Coronary artery (tissue), 2 donors: ENCODE data around the gene MALRD1.
A peak's percentile ranks its signal among the peaks of the same experiment; 100 is the strongest.

Experiments
- DNase-seq: peaks from one replicate; pipeline ENCODE4 v3.0.0-alpha.2; 2017; ENCODE audit warnings: low spot score
- H3K27ac ChIP-seq, 2 donors: fragments of 200-600 bp; sonication (generic); one replicate each; pipeline ENCODE4 v1.5.1; 2016 to 2019
- H3K4me3 ChIP-seq: fragments of 200-600 bp; sonication (generic); 2 replicates; pipeline ENCODE4 v1.5.1; 2016; ENCODE audit warnings: mild to moderate bottlenecking, moderate library complexity
- TF ChIP-seq, protein P1 (sequence below): fragments of 200-600 bp; sonication (generic); IDR thresholded peaks from one replicate; pipeline ENCODE4 v1.5.1; 2019; ENCODE audit warnings: antibody characterized with exemption

MALRD1 gene

DNA sequence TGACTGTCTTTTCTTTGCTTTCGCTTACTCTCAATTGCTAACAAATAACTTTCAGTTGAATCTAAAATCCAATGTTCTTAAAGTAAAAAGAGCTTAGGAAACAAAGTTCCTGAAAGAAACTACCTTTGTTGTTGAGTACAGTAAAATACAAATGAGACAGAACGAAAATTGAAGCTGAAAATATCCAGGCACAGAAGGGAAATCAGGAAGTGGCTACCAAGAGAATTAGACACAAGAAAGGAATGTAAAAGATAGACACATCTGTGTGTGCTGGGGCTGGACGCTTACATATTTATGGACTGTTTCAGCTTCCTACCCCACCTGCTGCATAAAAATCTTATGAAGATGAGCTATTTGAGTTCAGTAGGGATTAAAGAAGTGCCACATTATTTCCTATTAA lies 606.0 kb downstream of the MALRD1 start:
- DNase-seq = no peak
- peak overlapping the region; percentile 9 for H3K4me3 ChIP-seq
- TF ChIP-seq, protein P1, sequence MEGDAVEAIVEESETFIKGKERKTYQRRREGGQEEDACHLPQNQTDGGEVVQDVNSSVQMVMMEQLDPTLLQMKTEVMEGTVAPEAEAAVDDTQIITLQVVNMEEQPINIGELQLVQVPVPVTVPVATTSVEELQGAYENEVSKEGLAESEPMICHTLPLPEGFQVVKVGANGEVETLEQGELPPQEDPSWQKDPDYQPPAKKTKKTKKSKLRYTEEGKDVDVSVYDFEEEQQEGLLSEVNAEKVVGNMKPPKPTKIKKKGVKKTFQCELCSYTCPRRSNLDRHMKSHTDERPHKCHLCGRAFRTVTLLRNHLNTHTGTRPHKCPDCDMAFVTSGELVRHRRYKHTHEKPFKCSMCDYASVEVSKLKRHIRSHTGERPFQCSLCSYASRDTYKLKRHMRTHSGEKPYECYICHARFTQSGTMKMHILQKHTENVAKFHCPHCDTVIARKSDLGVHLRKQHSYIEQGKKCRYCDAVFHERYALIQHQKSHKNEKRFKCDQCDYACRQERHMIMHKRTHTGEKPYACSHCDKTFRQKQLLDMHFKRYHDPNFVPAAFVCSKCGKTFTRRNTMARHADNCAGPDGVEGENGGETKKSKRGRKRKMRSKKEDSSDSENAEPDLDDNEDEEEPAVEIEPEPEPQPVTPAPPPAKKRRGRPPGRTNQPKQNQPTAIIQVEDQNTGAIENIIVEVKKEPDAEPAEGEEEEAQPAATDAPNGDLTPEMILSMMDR = no peak
- peak overlapping the region in 1 of 2 donors; percentile 25 for H3K27ac ChIP-seq

DNA sequence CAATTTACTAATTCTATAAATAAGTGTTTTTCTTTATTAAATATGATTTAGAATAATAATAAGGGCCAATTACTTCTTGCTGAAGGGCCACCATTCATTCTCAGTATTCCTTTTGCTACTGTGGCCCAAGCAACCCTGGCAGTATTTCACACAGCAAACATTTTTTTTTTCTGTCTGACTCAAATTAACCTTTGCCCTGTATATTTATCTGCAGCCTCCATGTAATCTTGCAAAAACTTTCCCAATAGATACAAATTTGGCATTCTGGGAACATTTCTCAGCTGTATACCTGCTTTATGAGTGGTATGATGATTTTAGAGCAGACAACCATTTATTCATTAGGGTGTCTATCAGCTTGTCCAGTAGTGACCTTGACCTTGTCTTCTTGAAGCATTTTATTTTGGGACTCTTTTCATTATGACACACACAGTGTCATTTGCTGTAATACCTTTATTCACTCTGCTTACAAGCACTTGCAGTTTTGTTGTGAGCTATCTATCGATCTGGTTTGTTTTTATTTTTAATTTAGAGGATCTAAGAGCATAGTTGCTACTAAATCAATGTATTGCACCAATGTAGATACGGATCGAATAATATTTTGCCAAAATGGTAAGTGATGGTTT lies 607.9 kb downstream of the MALRD1 start:
- Histone ChIP-seq H3K27ac (peak overlapping the region; percentile 34 to 36), H3K4me3 (no peak overlapping the region)
- no peak for DNase-seq
- TF ChIP-seq, protein P1 = no peak

DNA sequence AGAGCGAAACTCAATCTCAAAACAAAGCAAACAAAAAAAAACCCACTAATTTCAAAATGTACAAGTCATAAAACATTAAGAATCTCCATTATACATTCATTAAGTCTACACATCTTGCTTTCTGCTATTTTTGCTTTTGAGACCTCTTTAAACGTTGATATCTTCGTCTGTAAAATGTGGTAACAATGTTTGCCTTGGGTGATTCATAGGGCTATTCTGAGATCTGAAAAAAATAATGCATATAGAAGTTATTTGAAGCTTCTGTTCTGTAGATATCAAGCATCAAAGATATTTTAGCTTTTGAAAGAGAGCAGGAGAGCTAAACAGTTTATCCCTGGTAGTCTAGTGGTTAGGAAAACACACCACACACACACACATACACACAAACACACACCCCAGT lies 609.5 kb downstream of the MALRD1 start:
- TF ChIP-seq, protein P1 = no peak
- DNase-seq = no peak
- Histone ChIP-seq H3K4me3 (no peak overlapping the region), H3K27ac (peak overlapping the region; percentile 56 to 63)

DNA sequence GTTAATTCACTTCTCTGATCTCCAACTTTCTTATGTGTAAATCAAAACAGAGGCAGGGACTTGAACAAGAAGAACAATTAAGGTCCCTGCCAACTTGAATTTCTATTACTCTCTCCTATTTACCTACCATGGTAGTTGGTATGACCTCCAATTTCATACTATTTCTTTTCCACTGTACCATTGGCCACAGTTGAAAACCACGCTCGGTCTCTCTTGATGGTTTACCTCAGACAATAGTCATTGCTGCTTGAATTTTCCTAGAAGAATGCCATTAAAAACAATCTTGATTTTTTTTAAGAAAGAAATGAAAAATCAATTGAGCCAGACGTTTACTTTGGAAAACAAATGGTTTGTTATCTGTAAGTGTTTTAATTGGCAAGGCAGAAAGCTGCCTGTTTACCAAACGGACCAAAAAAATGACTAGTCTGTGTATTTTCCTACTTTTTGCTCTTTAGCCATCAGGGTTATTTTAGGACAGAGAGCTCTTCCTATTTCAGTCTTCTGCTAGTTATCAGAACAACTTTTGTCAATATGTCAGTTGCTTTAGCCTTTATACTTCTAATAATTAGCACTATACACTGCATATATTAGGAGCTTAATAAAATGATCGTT lies 610.1 kb downstream of the MALRD1 start:
- DNase-seq = no peak
- peak overlapping the region; percentile 56 to 63 for H3K27ac ChIP-seq
- TF ChIP-seq, protein P1 = no peak

DNA sequence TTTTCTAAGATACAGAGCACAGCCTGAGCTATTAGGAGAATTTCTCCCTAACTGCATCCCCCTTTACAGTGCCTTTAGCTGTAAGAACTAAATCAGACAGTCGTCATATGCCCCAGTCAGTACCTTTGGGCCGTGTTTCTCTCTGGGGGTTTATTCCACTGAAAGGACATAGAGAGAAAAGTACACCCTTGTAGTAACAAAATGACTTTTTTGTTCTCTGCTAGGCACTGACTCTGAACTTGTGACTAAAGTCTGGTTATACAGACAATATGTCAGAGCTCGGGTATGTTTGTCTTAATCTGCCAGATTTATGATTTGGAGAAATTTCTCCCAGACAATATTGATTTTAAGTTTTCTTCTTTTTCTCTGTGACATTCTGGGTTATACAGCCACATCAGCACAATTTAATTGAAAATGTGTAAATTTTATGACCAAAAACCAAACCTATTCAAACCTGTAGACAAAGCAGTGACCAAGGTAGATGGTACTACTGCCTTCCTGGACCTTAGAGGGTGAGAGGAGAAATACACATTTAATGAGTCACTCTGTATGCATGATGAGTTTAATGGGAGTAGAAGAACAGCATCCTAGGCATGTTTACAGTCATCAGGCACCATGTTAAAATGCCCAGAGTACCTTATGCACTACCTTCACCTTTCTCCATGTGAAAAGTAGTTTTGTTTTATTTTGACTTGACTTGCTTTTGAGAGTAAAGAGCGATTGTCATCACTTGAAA lies 611.5 kb downstream of the MALRD1 start:
- H3K27ac ChIP-seq = peak overlapping the region; percentile 43 to 68
- DNase-seq = no peak
- TF ChIP-seq, protein P1 = no peak

More for the DNA sequence above, 610.1 kb downstream of the MALRD1 start:
- no peak overlapping the region for H3K4me3 ChIP-seq

DNA sequence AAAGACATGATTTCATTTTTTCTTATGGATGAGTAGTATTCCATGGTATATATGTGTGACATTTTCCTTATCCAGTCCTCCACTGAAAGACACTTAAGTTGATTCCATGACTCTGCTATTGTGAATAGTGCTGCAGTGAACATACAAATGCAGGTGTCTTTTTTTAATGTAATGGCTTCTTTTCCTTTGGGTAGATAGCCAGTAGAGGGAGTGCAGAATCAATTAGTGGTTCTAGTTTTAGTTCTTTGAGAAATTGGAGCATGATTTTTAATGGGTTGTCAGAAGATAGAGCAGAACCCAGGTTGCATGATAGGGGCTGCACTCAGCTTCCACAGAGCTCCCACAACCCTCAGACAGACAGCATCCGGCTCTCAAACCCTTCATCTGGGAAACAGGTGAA lies 614.7 kb downstream of the MALRD1 start:
- DNase-seq = no peak
- Histone ChIP-seq H3K4me3 (no peak overlapping the region), H3K27ac (no peak overlapping the region)
- TF ChIP-seq, protein P1 = no peak

More for the DNA sequence above, 611.5 kb downstream of the MALRD1 start:
- no peak overlapping the region for H3K4me3 ChIP-seq
